Measurements from ENCODE around the gene PRPF40B. TPM values are rescaled to one million over a fixed set of nuclear protein-coding genes. Genes with fewer than 3 reads are reported as not detected.
A peak's percentile ranks its signal among the peaks of the same experiment; 100 is the strongest.

The PRPF40B gene
- polyA plus RNA-seq, 1 experiment, result 15.0 TPM

GRCh38 chr12:49622501-49623141, 740 bp upstream of the PRPF40B start:
- DNase-seq (ENCODE audit: low read depth), result no peak
- Histone ChIP-seq H3K27me3 (ENCODE audit: control insufficient read depth, insufficient read depth, low read length) (peaks cover 4% of the 10 kb centered on the region), H3K36me3 (ENCODE audit: control insufficient read depth, insufficient read depth, low read length) (no peaks in the 10 kb centered on the region), H3K4me3 (ENCODE audit: low read depth, low read length) (peak overlapping the region; percentile 51)
- TF ChIP-seq, protein P1, sequence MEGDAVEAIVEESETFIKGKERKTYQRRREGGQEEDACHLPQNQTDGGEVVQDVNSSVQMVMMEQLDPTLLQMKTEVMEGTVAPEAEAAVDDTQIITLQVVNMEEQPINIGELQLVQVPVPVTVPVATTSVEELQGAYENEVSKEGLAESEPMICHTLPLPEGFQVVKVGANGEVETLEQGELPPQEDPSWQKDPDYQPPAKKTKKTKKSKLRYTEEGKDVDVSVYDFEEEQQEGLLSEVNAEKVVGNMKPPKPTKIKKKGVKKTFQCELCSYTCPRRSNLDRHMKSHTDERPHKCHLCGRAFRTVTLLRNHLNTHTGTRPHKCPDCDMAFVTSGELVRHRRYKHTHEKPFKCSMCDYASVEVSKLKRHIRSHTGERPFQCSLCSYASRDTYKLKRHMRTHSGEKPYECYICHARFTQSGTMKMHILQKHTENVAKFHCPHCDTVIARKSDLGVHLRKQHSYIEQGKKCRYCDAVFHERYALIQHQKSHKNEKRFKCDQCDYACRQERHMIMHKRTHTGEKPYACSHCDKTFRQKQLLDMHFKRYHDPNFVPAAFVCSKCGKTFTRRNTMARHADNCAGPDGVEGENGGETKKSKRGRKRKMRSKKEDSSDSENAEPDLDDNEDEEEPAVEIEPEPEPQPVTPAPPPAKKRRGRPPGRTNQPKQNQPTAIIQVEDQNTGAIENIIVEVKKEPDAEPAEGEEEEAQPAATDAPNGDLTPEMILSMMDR (IDR thresholded peaks at IDR 0.05; ENCODE audit: insufficient read depth, low read depth, low read length), result no peak
- POLR2A ChIA-PET, result no interaction called here
- CTCF ChIA-PET, result interaction anchor here (0.7 to 2.2 kb wide), 12 partner anchors 11 to 291 kb away, joined by 3 to 8 read pairs (median 4); no protein-coding TSS in a partner anchor

DNA sequence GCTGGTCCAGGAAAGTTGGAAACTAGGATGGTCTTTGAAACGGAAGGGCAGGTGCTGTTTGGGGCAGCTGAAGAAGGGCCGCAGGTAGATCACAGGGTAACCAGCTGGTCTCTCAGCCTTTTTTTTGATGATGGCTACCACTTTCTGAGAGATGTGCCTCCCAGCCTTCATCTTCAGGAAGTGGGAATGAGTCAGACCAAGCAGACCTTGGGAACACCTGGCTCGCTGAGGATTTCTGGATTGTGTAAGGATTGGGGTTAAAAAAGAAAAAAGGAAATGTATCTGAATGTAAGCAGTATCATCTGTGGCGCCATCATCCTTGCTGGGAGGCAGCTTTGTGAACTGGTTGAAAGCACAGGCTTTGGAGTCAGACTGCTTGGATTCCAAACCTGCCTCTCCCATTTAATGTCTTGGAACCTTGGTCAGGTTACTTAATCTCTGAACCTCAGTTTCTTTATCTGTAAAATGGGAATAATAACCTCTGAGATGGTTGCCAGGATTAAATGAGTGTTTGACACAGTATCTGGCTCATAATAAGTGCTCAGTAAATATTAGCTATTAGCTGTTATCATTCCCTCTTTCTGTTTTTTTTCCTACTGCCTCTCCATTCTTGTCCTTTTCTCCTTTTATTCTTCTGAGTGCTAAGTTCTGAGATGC, 1.7 kb downstream of the PRPF40B start:
- H3K4me3 ChIP-seq (ENCODE audit: low read depth, low read length), result no peak overlapping the region

GRCh38 chr12:49626169-49626835, 2.9 kb downstream of the PRPF40B start:
- no peak overlapping the region for H3K4me3 ChIP-seq (ENCODE audit: low read depth, low read length)
- no peaks in the 10 kb centered on the region for H3K36me3 ChIP-seq (ENCODE audit: control insufficient read depth, insufficient read depth, low read length)
- ChIA-PET CTCF (interaction anchor here (0.8 to 2.3 kb wide), 4 partner anchors 11 to 46 kb away, joined by 3 to 13 read pairs (median 5); no protein-coding TSS in a partner anchor), POLR2A (no interaction called here)
- H3K27me3 ChIP-seq (ENCODE audit: control insufficient read depth, insufficient read depth, low read length), result no peaks in the 10 kb centered on the region
- TF ChIP-seq, protein P1 (IDR thresholded peaks at IDR 0.05; ENCODE audit: insufficient read depth, low read depth, low read length), result no peak
- no peak for DNase-seq (ENCODE audit: low read depth)

More for the DNA sequence above, 1.7 kb downstream of the PRPF40B start:
- Histone ChIP-seq H3K36me3 (ENCODE audit: control insufficient read depth, insufficient read depth, low read length) (no peaks in the 10 kb centered on the region), H3K27me3 (ENCODE audit: control insufficient read depth, insufficient read depth, low read length) (no peaks in the 10 kb centered on the region)
- no peak for DNase-seq (ENCODE audit: low read depth)
- ChIA-PET CTCF (interaction anchor here (0.8 to 2.3 kb wide), 5 partner anchors 10 to 44 kb away, joined by 3 to 13 read pairs (median 4); no protein-coding TSS in a partner anchor), POLR2A (interaction anchor here (0.6 kb wide), 2 partner anchors 96 to 460 kb away, joined by 4 to 8 read pairs; no protein-coding TSS in a partner anchor)
- TF ChIP-seq, protein P1 (IDR thresholded peaks at IDR 0.05; ENCODE audit: insufficient read depth, low read depth, low read length), result no peak

GRCh38 chr12:49626836-49627235, 3.5 kb downstream of the PRPF40B start:
- DNase-seq (ENCODE audit: low read depth), result no peak
- ChIA-PET POLR2A (no interaction called here), CTCF (interaction anchor here (1.3 to 2.3 kb wide), 4 partner anchors 9 to 83 kb away, joined by 3 to 13 read pairs (median 6); no protein-coding TSS in a partner anchor)
- Histone ChIP-seq H3K36me3 (ENCODE audit: control insufficient read depth, insufficient read depth, low read length) (peaks cover 1% of the 10 kb centered on the region; the same call in 1 of the 2 replicates), H3K27me3 (ENCODE audit: control insufficient read depth, insufficient read depth, low read length) (no peaks in the 10 kb centered on the region), H3K4me3 (ENCODE audit: low read depth, low read length) (no peak overlapping the region)
- TF ChIP-seq, protein P1 (IDR thresholded peaks at IDR 0.05; ENCODE audit: insufficient read depth, low read depth, low read length), result no peak

Data from BJ (cell line).